K562 (cell line): ENCODE measurements around the gene GCN1. TPM values are rescaled to one million over a fixed set of nuclear protein-coding genes. Genes with fewer than 3 reads are reported as not detected.
A peak's percentile ranks its signal among the peaks of the same experiment; 100 is the strongest.

Source experiments
- CBX1 ChIP-seq: sonication (generic); IDR thresholded peaks from 2 replicates; pipeline ENCODE4 v1.6.1; 2016; ENCODE audit warnings: antibody characterized with exemption, low read depth, mild to moderate bottlenecking
- ETV6 ChIP-seq, 3 experiments: fragments of 150-350 bp in 1 of 3; sonication (generic) in 1 of 3; formaldehyde crosslinking in 1 of 3; IDR thresholded peaks; 2 replicates each; pipeline versions ENCODE4 v1.6.1 to v1.8.0; 2014 to 2022; ENCODE audit warnings: borderline replicate concordance in 2 of 3, low read depth in 2 of 3, antibody characterized with exemption in 1 of 3, low read length in 1 of 3, mild to moderate bottlenecking in 1 of 3, missing genetic modification reagents in 1 of 3
- FOXP1 ChIP-seq: sonication (generic); formaldehyde crosslinking; IDR thresholded peaks from 2 replicates; pipeline ENCODE4 v1.8.0; 2022; ENCODE audit warnings: mild to moderate bottlenecking, missing genetic modification reagents
- GABPB1 ChIP-seq: sonication (generic); formaldehyde crosslinking; IDR thresholded peaks from 2 replicates; pipeline ENCODE4 v1.8.0; 2022; ENCODE audit warnings: mild to moderate bottlenecking, missing genetic modification reagents
- JUNB ChIP-seq: fragments of 450-650 bp; formaldehyde crosslinking; conservative IDR thresholded peaks from 2 replicates; pipeline ENCODE4 v1.4.0; 2020; ENCODE audit warnings: mild to moderate bottlenecking
- KLF13 ChIP-seq: fragments of 450-650 bp; IDR thresholded peaks from 2 replicates; pipeline ENCODE4 v1.6.1; 2016; ENCODE audit warnings: missing genetic modification characterization, low read depth, mild to moderate bottlenecking, missing compliant biosample characterization, moderate library complexity, borderline replicate concordance
- MCM2 ChIP-seq: fragments of 450-650 bp; IDR thresholded peaks from 2 replicates; pipeline ENCODE4 v1.6.1; 2017; ENCODE audit warnings: low read depth, mild to moderate bottlenecking
- MYC ChIP-seq, 2 experiments: fragments of 250-450 bp in 1 of 2; sonication (Bioruptor Pico) in 1 of 2; IDR thresholded peaks; 2 replicates each; pipeline versions ENCODE4 v1.5.1 to v1.6.1; 2012 to 2021; ENCODE audit warnings: low read depth in 2 of 2, borderline replicate concordance in 1 of 2, improper control_type of control experiment in 1 of 2, low read length in 1 of 2, mild to moderate bottlenecking in 1 of 2, moderate library complexity in 1 of 2
- PCBP1 ChIP-seq: fragments of 200-400 bp; formaldehyde crosslinking; IDR thresholded peaks from 2 replicates; pipeline ENCODE4 v1.6.1; 2018; ENCODE audit warnings: mild to moderate bottlenecking, low read depth, low read length; ENCODE audit not compliant: poor library complexity, severe bottlenecking
- SAP30 ChIP-seq: fragments of 200-600 bp; sonication (generic); IDR thresholded peaks from 2 replicates; pipeline ENCODE4 v1.6.1; 2012; ENCODE audit warnings: borderline replicate concordance, low read depth, mild to moderate bottlenecking, moderate library complexity, low read length, control low read depth, inconsistent platforms; ENCODE audit not compliant: insufficient read depth, poor library complexity, severe bottlenecking
- SIRT6 ChIP-seq: IDR thresholded peaks from one replicate; pipeline ENCODE4 v1.6.1; 2012; ENCODE audit warnings: low read depth, mild to moderate bottlenecking, control low read depth, inconsistent platforms, low read length, moderate library complexity
- SOX6 ChIP-seq: fragments of 450-650 bp; IDR thresholded peaks from 2 replicates; pipeline ENCODE4 v1.6.1; 2014; ENCODE audit warnings: mild to moderate bottlenecking
- ZBTB1 ChIP-seq: sonication (generic); formaldehyde crosslinking; IDR thresholded peaks from 2 replicates; pipeline ENCODE4 v1.8.1; 2023; ENCODE audit warnings: missing genetic modification reagents, low read depth, mild to moderate bottlenecking, borderline replicate concordance
- ZNF143 ChIP-seq: sonication (generic); formaldehyde crosslinking; IDR thresholded peaks from 2 replicates; pipeline ENCODE4 v1.9.0; 2022; ENCODE audit warnings: mild to moderate bottlenecking, missing genetic modification reagents
- ZNF253 ChIP-seq: fragments of 250-450 bp; sonication (Bioruptor Pico); conservative IDR thresholded peaks from 2 replicates; pipeline ENCODE4 v1.6.1; 2021; ENCODE audit warnings: mild to moderate bottlenecking
- ZNF551 ChIP-seq: fragments of 250-450 bp; sonication (Bioruptor Pico); IDR thresholded peaks from 2 replicates; pipeline ENCODE4 v1.5.0; 2021; ENCODE audit warnings: mild to moderate bottlenecking, moderate library complexity
- ZNF589 ChIP-seq: fragments of 200-800 bp; sonication (Bioruptor generic); IDR thresholded peaks from 2 replicates; pipeline ENCODE4 v1.6.1; 2016; ENCODE audit warnings: low read depth, missing genetic modification characterization, missing compliant biosample characterization
- ZNF639 ChIP-seq, 2 experiments: fragments of 200-800 bp in 1 of 2; sonication (Bioruptor generic) in 1 of 2; sonication (generic) in 1 of 2; formaldehyde crosslinking in 1 of 2; IDR thresholded peaks in 1 of 2; conservative IDR thresholded peaks in 1 of 2; 2 replicates each; pipeline versions ENCODE4 v1.5.0 to v1.6.1; 2016 to 2020; ENCODE audit warnings: missing compliant biosample characterization in 1 of 2, missing genetic modification characterization in 1 of 2, missing genetic modification reagents in 1 of 2
- polyA plus RNA-seq, 8 experiments: library from polyadenylated mRNA; depleted of rRNA in 4 of 8; stranded (reverse) in 5 of 8; unstranded in 3 of 8; fragments of >200 nt; fragmentation: Nextera tagmentation in 2 of 8; fragmentation: Illumina TruSeq in 1 of 8; extraction: Ambion mirVana in 2 of 8; extraction: Trizol in 1 of 8; gene quantifications; 2 replicates each; pipeline versions ENCODE4 v1.2.1 to v1.2.3, GENCODE V29; 2011 to 2014; ENCODE audit warnings: inconsistent platforms in 1 of 8, missing spikeins in 1 of 8
- total RNA-seq, 7 experiments: library from RNA; depleted of rRNA in 6 of 7; stranded (reverse); fragments of >200 nt in 6 of 7; fragmentation: Illumina TruSeq in 2 of 7; extraction: Trizol in 2 of 7; gene quantifications; 2 replicates each; pipeline versions ENCODE4 v1.2.1 to v1.2.3, GENCODE V29; 2011 to 2021; ENCODE audit warnings: low replicate concordance in 1 of 7
- TF ChIP-seq, protein P1 (sequence below): fragments of 250-450 bp; sonication (Bioruptor Pico); IDR thresholded peaks from 2 replicates; pipeline ENCODE4 v1.8.0; 2021; ENCODE audit warnings: mild to moderate bottlenecking, moderate library complexity
- TF ChIP-seq, protein P2 (sequence below): sonication (generic); IDR thresholded peaks from 2 replicates; pipeline ENCODE4 v1.6.1; 2016

Gene GCN1
- total and polyA plus RNA-seq, 9 of the 15 experiments (the other 6 are each of a cell fraction or from before 2014, with no cell fraction given), result 11.9 to 190 (median 51.7) TPM

GRCh38 chr12:120086801-120087621, 107.5 kb downstream of the GCN1 start (continued):
- peak; percentile 68 for TF ChIP-seq SAP30
- peak; percentile 62 for TF ChIP-seq SOX6
- no peak for TF ChIP-seq ZNF551 (CRISPR knock-in tag)
- TF ChIP-seq ZBTB1 (CRISPR knock-in tag), result peak; percentile 84; the same call in 1 of the 2 replicates
- 0 out of 2 replicates have a peak, but pooled peaks have one; percentile 33 for TF ChIP-seq CBX1
- TF ChIP-seq MYC (IDR thresholded peaks at IDR 0.05; ENCODE audit: low read depth, low read length), result peak; percentile 61
- TF ChIP-seq MYC (CRISPR knock-in tag; IDR thresholded peaks at IDR 0.05; ENCODE audit: borderline replicate concordance, low read depth), result no peak
- TF ChIP-seq MCM2, result no peak
- no peak for TF ChIP-seq SIRT6
- TF ChIP-seq JUNB (CRISPR knock-in tag), result no peak
- peak; percentile 55; the same call in 1 of the 2 replicates for TF ChIP-seq ZNF143 (CRISPR knock-in tag)
- no peak for TF ChIP-seq ETV6 (IDR thresholded peaks at IDR 0.05; ENCODE audit: borderline replicate concordance in 1 of 2, low read depth in 2 of 2, low read length in 1 of 2)
- TF ChIP-seq ETV6 (CRISPR knock-in tag; IDR thresholded peaks at IDR 0.05; ENCODE audit: borderline replicate concordance), result no peak
- TF ChIP-seq PCBP1, result peak; percentile 57
- TF ChIP-seq KLF13 (tag), result peak; percentile 51; the same call in 1 of the 2 replicates
- TF ChIP-seq ZNF639 (CRISPR knock-in tag; conservative IDR thresholded peaks at IDR 0.05 in 1 of 2, IDR thresholded peaks at IDR 0.05 in 1 of 2), result no peak
- TF ChIP-seq ZNF253, result no peak
- no peak for TF ChIP-seq ZNF589
- TF ChIP-seq GABPB1, result peak; percentile 87
- TF ChIP-seq FOXP1 (CRISPR knock-in tag), result no peak
- TF ChIP-seq, protein P1, sequence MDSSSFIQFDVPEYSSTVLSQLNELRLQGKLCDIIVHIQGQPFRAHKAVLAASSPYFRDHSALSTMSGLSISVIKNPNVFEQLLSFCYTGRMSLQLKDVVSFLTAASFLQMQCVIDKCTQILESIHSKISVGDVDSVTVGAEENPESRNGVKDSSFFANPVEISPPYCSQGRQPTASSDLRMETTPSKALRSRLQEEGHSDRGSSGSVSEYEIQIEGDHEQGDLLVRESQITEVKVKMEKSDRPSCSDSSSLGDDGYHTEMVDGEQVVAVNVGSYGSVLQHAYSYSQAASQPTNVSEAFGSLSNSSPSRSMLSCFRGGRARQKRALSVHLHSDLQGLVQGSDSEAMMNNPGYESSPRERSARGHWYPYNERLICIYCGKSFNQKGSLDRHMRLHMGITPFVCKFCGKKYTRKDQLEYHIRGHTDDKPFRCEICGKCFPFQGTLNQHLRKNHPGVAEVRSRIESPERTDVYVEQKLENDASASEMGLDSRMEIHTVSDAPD (CRISPR knock-in tag), result no peak
- TF ChIP-seq, protein P2, sequence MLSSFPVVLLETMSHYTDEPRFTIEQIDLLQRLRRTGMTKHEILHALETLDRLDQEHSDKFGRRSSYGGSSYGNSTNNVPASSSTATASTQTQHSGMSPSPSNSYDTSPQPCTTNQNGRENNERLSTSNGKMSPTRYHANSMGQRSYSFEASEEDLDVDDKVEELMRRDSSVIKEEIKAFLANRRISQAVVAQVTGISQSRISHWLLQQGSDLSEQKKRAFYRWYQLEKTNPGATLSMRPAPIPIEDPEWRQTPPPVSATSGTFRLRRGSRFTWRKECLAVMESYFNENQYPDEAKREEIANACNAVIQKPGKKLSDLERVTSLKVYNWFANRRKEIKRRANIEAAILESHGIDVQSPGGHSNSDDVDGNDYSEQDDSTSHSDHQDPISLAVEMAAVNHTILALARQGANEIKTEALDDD, result 0 out of 2 replicates have a peak, but pooled peaks have one; percentile 25
